ENCODE data around the gene BCAS1. TPM values are rescaled to one million over a fixed set of nuclear protein-coding genes. Genes with fewer than 3 reads are reported as not detected.

Gene BCAS1
- total RNA-seq, 1 experiment from 2014 or later, result 4.0 TPM

DNA sequence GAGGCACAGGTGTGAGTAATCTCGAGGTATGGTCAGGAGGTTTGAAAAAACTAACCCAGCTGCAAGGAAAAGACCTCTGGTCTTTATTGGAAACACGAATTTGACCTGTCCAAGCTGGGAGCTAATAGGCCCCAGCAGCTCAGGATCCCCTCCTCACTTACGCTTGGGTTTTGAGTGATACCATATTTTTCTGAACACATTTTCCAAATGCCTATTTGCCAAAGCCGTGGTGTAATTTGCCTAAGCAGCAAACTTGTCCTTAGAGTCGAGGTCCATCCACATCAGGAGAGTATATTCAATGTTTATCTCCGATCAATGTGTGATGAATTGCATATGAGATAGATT is 128.0 kb downstream of the BCAS1 start:
- no peak for DNase-seq
- no peaks in the 10 kb centered on the region; the same call in 1 of the 2 replicates for H3K9me3 ChIP-seq (ENCODE audit: insufficient read depth, low read depth)
- H3K27me3 ChIP-seq (ENCODE audit: insufficient read depth, low read depth), result no peaks in the 10 kb centered on the region
- peaks cover 26% of the 10 kb centered on the region for H3K4me1 ChIP-seq (replicated peaks; ENCODE audit: insufficient read depth)
- no peaks in the 10 kb centered on the region for H3K79me2 ChIP-seq (ENCODE audit: low read depth)
- intact Hi-C loops (cut with micrococcal nuclease; ENCODE audit: unreplicated experiment), result loop anchor here (5.0 kb wide), 1 partner anchor 785 kb away; no protein-coding TSS in a partner anchor
- no peak for TF ChIP-seq EZH2 (IDR thresholded peaks at IDR 0.05; ENCODE audit: low read depth)
- TF ChIP-seq, protein P1, sequence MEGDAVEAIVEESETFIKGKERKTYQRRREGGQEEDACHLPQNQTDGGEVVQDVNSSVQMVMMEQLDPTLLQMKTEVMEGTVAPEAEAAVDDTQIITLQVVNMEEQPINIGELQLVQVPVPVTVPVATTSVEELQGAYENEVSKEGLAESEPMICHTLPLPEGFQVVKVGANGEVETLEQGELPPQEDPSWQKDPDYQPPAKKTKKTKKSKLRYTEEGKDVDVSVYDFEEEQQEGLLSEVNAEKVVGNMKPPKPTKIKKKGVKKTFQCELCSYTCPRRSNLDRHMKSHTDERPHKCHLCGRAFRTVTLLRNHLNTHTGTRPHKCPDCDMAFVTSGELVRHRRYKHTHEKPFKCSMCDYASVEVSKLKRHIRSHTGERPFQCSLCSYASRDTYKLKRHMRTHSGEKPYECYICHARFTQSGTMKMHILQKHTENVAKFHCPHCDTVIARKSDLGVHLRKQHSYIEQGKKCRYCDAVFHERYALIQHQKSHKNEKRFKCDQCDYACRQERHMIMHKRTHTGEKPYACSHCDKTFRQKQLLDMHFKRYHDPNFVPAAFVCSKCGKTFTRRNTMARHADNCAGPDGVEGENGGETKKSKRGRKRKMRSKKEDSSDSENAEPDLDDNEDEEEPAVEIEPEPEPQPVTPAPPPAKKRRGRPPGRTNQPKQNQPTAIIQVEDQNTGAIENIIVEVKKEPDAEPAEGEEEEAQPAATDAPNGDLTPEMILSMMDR (conservative IDR thresholded peaks at IDR 0.05), result no peak
- no peak overlapping the region for H3K4me3 ChIP-seq
- H3K9me2 ChIP-seq (ENCODE audit: insufficient read depth), result no peaks in the 10 kb centered on the region
- no peaks in the 10 kb centered on the region for H4K20me1 ChIP-seq (ENCODE audit: insufficient read depth)
- peaks cover 13% of the 10 kb centered on the region for H3F3A ChIP-seq (ENCODE audit: insufficient read depth, low read depth)
- no peak overlapping the region for H2AFZ ChIP-seq
- ChIA-PET CTCF (no interaction called here), POLR2A (ENCODE audit: unreplicated experiment) (no interaction called here)
- no peaks in the 10 kb centered on the region for H3K36me3 ChIP-seq (ENCODE audit: low read depth)
- no peak overlapping the region for H3K27ac ChIP-seq
- BruUV-seq (replicated peaks), result no TSS peak
- no peak overlapping the region for H3K4me2 ChIP-seq

DNA sequence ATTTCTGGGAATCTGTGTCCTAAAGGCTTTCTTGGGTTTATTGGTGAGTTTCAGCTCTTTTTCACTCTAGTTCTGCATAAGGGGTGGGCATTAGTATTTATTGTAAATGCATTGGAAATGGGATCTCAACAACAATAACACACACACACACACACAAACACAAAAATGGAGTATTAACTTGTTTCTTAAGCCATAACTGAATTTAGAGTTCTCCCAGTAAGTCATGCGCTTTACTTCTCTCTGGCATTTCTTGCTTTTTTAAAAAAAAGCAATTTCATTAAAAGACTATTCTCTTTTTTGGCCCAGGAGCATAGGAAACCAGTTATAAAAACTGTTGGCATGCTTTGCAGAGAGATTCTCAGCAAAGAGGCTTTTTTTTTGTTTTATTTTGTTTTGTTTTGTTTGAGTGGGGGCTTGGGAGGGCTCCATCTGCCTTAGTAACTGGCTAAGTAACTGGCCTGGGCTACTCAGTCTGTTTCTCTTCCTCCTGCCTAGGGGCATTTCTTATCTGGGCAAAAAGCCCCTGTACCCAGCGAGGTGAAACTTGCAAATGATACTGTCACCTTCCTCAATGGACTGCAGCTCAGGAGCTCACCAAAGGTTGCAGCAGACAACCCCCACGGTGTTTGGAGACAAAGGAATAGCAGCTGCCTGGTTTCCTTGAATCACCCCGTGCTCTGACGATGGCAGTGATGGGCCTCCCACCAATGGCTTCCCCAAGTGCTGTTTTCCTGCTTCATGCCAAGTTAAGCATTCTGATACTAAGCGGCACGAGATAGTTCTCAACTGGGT is 128.5 kb downstream of the BCAS1 start:
- no peak for DNase-seq
- H3F3A ChIP-seq (ENCODE audit: insufficient read depth, low read depth), result peaks cover 13% of the 10 kb centered on the region
- H3K4me3 ChIP-seq, result no peak overlapping the region
- intact Hi-C loops (cut with micrococcal nuclease; ENCODE audit: unreplicated experiment), result loop anchor here (2.0 to 5.0 kb wide), 5 partner anchors 71 to 1629 kb away; no protein-coding TSS in a partner anchor
- ChIA-PET CTCF (interaction anchor here (0.7 kb wide), 1 partner anchor 8 kb away, joined by 6 read pairs; no protein-coding TSS in a partner anchor), POLR2A (ENCODE audit: unreplicated experiment) (interaction anchor here (0.6 to 0.7 kb wide), 2 partner anchors 188 to 318 kb away, joined by 3 read pairs; no protein-coding TSS in a partner anchor)
- no peak overlapping the region for H2AFZ ChIP-seq
- H3K4me2 ChIP-seq, result no peak overlapping the region
- H3K4me1 ChIP-seq (replicated peaks; ENCODE audit: insufficient read depth), result peaks cover 26% of the 10 kb centered on the region
- no peaks in the 10 kb centered on the region for H3K27me3 ChIP-seq (ENCODE audit: insufficient read depth, low read depth)
- H4K20me1 ChIP-seq (ENCODE audit: insufficient read depth), result no peaks in the 10 kb centered on the region
- H3K79me2 ChIP-seq (ENCODE audit: low read depth), result no peaks in the 10 kb centered on the region
- no peaks in the 10 kb centered on the region for H3K36me3 ChIP-seq (ENCODE audit: low read depth)
- BruUV-seq (replicated peaks), result no TSS peak
- no peak overlapping the region for H3K27ac ChIP-seq
- no peak for TF ChIP-seq EZH2 (IDR thresholded peaks at IDR 0.05; ENCODE audit: low read depth)
- TF ChIP-seq, protein P1 (conservative IDR thresholded peaks at IDR 0.05), result no peak
- no peaks in the 10 kb centered on the region for H3K9me2 ChIP-seq (ENCODE audit: insufficient read depth)
- H3K9me3 ChIP-seq (ENCODE audit: insufficient read depth, low read depth), result no peaks in the 10 kb centered on the region; the same call in 1 of the 2 replicates

DNA sequence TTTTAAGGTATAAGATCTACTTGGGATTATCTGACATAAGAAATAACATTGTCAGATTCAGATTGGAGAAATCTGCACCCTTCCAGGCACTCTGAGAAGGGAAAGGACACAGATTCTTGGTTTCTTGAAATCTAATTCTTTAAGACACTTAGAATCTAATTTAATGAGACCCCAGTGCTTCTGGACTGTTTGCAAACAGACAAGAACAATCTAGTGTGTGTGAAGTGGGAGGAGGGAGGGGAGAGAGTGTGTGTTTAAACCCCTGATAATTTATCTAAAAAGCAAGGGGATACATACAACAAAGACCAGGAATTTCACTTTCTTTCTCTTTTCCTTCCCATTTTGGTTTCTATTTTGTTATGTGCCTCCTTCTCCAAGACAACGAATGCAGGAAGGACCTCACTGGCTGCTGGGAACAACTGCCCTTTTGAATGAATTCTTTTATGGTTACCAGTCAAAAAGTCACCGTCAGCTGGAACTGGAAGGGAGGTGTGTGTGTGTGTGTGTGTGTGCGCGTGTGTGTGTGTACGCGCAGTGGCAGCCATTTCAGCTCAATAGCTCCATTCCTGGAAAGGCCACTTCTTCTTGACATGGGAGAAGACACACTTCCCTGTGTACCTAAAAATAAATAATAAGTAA is 129.4 kb downstream of the BCAS1 start:
- no peak overlapping the region for H3K4me3 ChIP-seq
- H3K36me3 ChIP-seq (ENCODE audit: low read depth), result no peaks in the 10 kb centered on the region
- no peak for TF ChIP-seq EZH2 (IDR thresholded peaks at IDR 0.05; ENCODE audit: low read depth)
- TF ChIP-seq, protein P1 (conservative IDR thresholded peaks at IDR 0.05), result no peak
- CTCF ChIA-PET, result interaction anchor here (0.7 kb wide), 1 partner anchor 9 kb away, joined by 6 read pairs; no protein-coding TSS in a partner anchor
- no peak overlapping the region for H3K27ac ChIP-seq
- H4K20me1 ChIP-seq (ENCODE audit: insufficient read depth), result no peaks in the 10 kb centered on the region
- H3F3A ChIP-seq (ENCODE audit: insufficient read depth, low read depth), result peaks cover 13% of the 10 kb centered on the region
- H3K4me2 ChIP-seq, result no peak overlapping the region
- no peaks in the 10 kb centered on the region for H3K9me2 ChIP-seq (ENCODE audit: insufficient read depth)
- POLR2A ChIA-PET (ENCODE audit: unreplicated experiment), result interaction anchor here (0.6 to 0.7 kb wide), 4 partner anchors 25 to 317 kb away, joined by 3 to 4 read pairs (median 3); no protein-coding TSS in a partner anchor
- no peak for DNase-seq
- H3K4me1 ChIP-seq (replicated peaks; ENCODE audit: insufficient read depth), result peaks cover 26% of the 10 kb centered on the region
- H3K79me2 ChIP-seq (ENCODE audit: low read depth), result no peaks in the 10 kb centered on the region
- no peaks in the 10 kb centered on the region for H3K27me3 ChIP-seq (ENCODE audit: insufficient read depth, low read depth)
- intact Hi-C loops (cut with micrococcal nuclease; ENCODE audit: unreplicated experiment), result loop anchor here (1.0 to 5.0 kb wide), 7 partner anchors 26 to 1628 kb away; no protein-coding TSS in a partner anchor
- no peaks in the 10 kb centered on the region; the same call in 1 of the 2 replicates for H3K9me3 ChIP-seq (ENCODE audit: insufficient read depth, low read depth)
- H2AFZ ChIP-seq, result no peak overlapping the region
- BruUV-seq (replicated peaks), result no TSS peak
